ENCODE measurements around the gene ZNF33A. TPM values are rescaled to one million over a fixed set of nuclear protein-coding genes. Genes with fewer than 3 reads are reported as not detected.
"Not testable (repeated sequence)": the region's sequence is repeated elsewhere in the genome, so short reads cannot be mapped to it uniquely, and the experiment has no call there.

Gene ZNF33A
- total RNA-seq, 1 experiment from 2014 or later: 19.0 TPM

DNA sequence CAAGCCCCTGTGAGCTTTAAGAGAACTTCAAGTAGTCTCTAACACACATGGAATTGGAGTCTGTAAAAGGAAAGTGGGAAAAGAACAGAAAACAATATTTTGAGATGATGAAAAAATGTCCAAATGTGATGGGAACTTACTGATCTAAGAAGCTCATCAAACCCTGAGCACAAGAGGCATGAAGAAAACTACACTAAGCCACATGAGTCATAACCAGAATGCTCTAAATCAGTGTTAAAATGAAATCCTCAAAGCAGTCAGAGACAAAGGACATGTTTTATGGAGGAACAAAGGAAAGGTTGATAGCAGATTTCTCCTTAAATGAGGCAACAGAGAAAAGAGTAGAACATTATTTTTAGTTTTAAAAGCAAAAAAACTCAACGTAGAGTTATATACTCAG, 37.2 kb downstream of the ZNF33A start:
- H3K36me3 Mint-ChIP-seq (ENCODE audit: insufficient read depth, unreplicated experiment): peaks cover 9% of the 10 kb centered on the region
- CTCF ChIA-PET: interaction anchor here (0.7 kb wide), 1 partner anchor 1345 kb away, joined by 6 read pairs; no protein-coding TSS in a partner anchor
- H3K4me3 Mint-ChIP-seq (ENCODE audit: low read depth, unreplicated experiment): no peak overlapping the region
- TF ChIP-seq, protein P1, sequence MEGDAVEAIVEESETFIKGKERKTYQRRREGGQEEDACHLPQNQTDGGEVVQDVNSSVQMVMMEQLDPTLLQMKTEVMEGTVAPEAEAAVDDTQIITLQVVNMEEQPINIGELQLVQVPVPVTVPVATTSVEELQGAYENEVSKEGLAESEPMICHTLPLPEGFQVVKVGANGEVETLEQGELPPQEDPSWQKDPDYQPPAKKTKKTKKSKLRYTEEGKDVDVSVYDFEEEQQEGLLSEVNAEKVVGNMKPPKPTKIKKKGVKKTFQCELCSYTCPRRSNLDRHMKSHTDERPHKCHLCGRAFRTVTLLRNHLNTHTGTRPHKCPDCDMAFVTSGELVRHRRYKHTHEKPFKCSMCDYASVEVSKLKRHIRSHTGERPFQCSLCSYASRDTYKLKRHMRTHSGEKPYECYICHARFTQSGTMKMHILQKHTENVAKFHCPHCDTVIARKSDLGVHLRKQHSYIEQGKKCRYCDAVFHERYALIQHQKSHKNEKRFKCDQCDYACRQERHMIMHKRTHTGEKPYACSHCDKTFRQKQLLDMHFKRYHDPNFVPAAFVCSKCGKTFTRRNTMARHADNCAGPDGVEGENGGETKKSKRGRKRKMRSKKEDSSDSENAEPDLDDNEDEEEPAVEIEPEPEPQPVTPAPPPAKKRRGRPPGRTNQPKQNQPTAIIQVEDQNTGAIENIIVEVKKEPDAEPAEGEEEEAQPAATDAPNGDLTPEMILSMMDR (IDR thresholded peaks at IDR 0.05; ENCODE audit: unreplicated experiment): no peak
- peaks cover 20% of the 10 kb centered on the region for H3K9me3 Mint-ChIP-seq (ENCODE audit: low read depth, unreplicated experiment)
- no peaks in the 10 kb centered on the region for H3K27me3 Mint-ChIP-seq (ENCODE audit: unreplicated experiment)
- H3K27ac Mint-ChIP-seq (ENCODE audit: unreplicated experiment): no peak overlapping the region
- BruUV-seq (replicated peaks): no TSS peak
- intact Hi-C loops (cut with micrococcal nuclease; ENCODE audit: unreplicated experiment): no loop called here
- no peaks in the 10 kb centered on the region for H3K4me1 Mint-ChIP-seq (ENCODE audit: low read depth, unreplicated experiment)
- DNase-seq: no peak

DNA sequence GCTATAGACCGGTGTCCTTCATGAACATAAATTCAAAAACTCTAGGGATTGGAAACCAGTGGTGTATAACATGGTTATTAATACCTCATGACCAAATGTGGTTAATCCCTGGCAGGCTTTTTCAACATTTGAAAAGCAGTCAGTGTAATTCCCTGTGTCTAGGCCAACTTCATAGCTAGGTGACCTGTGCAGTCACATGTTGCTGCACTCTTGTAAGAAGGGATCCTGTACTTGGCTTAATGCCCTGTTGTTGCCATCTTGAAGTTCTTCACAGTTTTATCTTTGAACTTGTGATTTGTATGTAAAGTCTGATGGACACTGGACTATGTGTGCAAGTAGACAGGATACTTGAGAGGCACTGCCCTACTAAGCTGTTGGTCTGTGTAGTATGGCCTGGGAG, 39.7 kb downstream of the ZNF33A start:
- no peak for DNase-seq
- TF ChIP-seq, protein P1 (IDR thresholded peaks at IDR 0.05; ENCODE audit: unreplicated experiment): no peak
- intact Hi-C loops (cut with micrococcal nuclease; ENCODE audit: unreplicated experiment): no loop called here
- H3K9me3 Mint-ChIP-seq (ENCODE audit: low read depth, unreplicated experiment): peaks cover 27% of the 10 kb centered on the region
- CTCF ChIA-PET: no interaction called here
- H3K4me1 Mint-ChIP-seq (ENCODE audit: low read depth, unreplicated experiment): no peaks in the 10 kb centered on the region
- BruUV-seq (replicated peaks): no TSS peak
- no peak overlapping the region for H3K4me3 Mint-ChIP-seq (ENCODE audit: low read depth, unreplicated experiment)
- H3K27me3 Mint-ChIP-seq (ENCODE audit: unreplicated experiment): no peaks in the 10 kb centered on the region
- H3K36me3 Mint-ChIP-seq (ENCODE audit: insufficient read depth, unreplicated experiment): peaks cover 17% of the 10 kb centered on the region
- no peak overlapping the region for H3K27ac Mint-ChIP-seq (ENCODE audit: unreplicated experiment)

DNA sequence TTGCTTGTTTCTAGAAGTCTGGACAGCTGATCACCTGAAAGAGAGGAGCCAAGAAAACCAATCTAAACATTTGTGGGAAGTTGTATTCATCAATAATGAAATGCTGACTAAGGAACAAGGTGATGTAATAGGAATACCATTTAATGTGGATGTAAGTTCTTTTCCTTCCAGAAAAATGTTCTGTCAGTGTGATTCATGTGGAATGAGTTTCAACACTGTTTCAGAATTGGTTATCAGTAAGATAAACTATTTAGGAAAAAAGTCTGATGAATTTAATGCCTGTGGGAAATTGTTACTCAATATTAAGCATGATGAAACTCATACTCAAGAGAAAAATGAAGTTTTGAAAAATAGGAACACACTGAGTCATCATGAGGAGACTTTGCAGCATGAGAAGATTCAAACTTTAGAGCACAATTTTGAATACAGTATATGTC, 43.9 kb downstream of the ZNF33A start:
- Mint-ChIP-seq H3K4me3 (ENCODE audit: low read depth, unreplicated experiment) (no peak overlapping the region), H3K36me3 (ENCODE audit: insufficient read depth, unreplicated experiment) (peaks cover 24% of the 10 kb centered on the region), H3K9me3 (ENCODE audit: low read depth, unreplicated experiment) (peaks cover 26% of the 10 kb centered on the region), H3K27ac (ENCODE audit: unreplicated experiment) (peak overlapping the region; percentile 34), H3K4me1 (ENCODE audit: low read depth, unreplicated experiment) (no peaks in the 10 kb centered on the region), H3K27me3 (ENCODE audit: unreplicated experiment) (no peaks in the 10 kb centered on the region)
- CTCF ChIA-PET: no interaction called here
- no TSS peak for BruUV-seq (replicated peaks)
- TF ChIP-seq, protein P1 (IDR thresholded peaks at IDR 0.05; ENCODE audit: unreplicated experiment): no peak
- intact Hi-C loops (cut with micrococcal nuclease; ENCODE audit: unreplicated experiment): no loop called here
- no peak for DNase-seq

DNA sequence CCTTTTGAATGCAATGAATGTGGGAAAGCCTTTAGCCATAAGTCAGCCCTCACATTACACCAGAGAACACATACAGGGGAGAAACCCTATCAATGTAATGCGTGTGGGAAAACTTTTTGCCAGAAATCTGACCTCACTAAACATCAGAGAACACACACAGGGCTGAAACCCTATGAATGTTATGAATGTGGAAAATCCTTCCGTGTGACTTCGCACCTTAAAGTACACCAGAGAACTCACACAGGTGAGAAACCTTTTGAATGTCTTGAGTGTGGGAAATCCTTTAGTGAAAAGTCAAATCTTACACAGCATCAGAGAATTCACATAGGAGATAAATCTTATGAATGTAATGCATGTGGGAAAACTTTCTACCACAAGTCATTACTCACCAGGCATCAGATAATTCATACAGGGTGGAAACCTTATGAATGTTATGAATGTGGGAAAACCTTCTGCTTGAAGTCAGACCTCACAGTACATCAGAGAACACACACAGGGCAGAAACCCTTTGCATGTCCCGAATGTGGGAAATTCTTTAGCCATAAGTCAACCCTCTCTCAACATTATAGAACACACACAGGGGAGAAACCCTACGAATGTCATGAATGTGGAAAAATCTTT, 44.9 kb downstream of the ZNF33A start:
- DNase-seq; CTCF ChIA-PET; H3K27me3 Mint-ChIP-seq (ENCODE audit: unreplicated experiment); H3K4me3 Mint-ChIP-seq (ENCODE audit: low read depth, unreplicated experiment); BruUV-seq (replicated peaks); intact Hi-C loops (cut with micrococcal nuclease; ENCODE audit: unreplicated experiment); H3K4me1 Mint-ChIP-seq (ENCODE audit: low read depth, unreplicated experiment); H3K27ac Mint-ChIP-seq (ENCODE audit: unreplicated experiment): not testable (repeated sequence)
- peaks cover 27% of the 10 kb centered on the region for H3K9me3 Mint-ChIP-seq (ENCODE audit: low read depth, unreplicated experiment)
- peaks cover 24% of the 10 kb centered on the region for H3K36me3 Mint-ChIP-seq (ENCODE audit: insufficient read depth, unreplicated experiment)

DNA sequence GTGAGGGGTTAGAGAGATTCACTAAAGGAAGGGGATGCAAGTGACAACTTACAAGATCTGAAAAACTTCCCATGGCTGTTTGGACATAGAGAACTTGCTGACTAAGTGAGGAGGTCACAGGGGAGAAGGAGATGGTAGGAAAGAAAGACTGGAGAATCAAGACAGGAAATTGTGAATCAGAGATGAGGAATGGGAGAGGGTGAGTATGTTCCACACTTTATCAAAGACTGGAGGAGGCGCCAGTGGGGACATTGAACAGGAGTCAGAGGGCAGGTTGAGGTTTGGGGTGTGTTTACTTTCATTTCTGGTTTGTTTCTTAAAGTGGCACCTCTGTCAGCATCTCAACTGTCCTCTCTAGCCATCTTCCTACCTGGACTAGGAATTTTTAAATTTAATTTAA, 59.2 kb downstream of the ZNF33A start:
- H3K36me3 Mint-ChIP-seq (ENCODE audit: insufficient read depth, unreplicated experiment); intact Hi-C loops (cut with micrococcal nuclease; ENCODE audit: unreplicated experiment); CTCF ChIA-PET; H3K4me3 Mint-ChIP-seq (ENCODE audit: low read depth, unreplicated experiment); H3K27ac Mint-ChIP-seq (ENCODE audit: unreplicated experiment); H3K4me1 Mint-ChIP-seq (ENCODE audit: low read depth, unreplicated experiment); H3K9me3 Mint-ChIP-seq (ENCODE audit: low read depth, unreplicated experiment); H3K27me3 Mint-ChIP-seq (ENCODE audit: unreplicated experiment); BruUV-seq (replicated peaks); DNase-seq: not testable (repeated sequence)
